ENCODE results near the gene C13orf46. TPM values are rescaled to one million over a fixed set of nuclear protein-coding genes. Genes with fewer than 3 reads are reported as not detected.
A peak's percentile ranks its signal among the peaks of the same experiment; 100 is the strongest.

The C13orf46 gene
- total and polyA plus RNA-seq, 2 of the 8 experiments (the other 6 are each of a cell fraction or from before 2014, with no cell fraction given), result 0.23 to 0.28 TPM

DNA sequence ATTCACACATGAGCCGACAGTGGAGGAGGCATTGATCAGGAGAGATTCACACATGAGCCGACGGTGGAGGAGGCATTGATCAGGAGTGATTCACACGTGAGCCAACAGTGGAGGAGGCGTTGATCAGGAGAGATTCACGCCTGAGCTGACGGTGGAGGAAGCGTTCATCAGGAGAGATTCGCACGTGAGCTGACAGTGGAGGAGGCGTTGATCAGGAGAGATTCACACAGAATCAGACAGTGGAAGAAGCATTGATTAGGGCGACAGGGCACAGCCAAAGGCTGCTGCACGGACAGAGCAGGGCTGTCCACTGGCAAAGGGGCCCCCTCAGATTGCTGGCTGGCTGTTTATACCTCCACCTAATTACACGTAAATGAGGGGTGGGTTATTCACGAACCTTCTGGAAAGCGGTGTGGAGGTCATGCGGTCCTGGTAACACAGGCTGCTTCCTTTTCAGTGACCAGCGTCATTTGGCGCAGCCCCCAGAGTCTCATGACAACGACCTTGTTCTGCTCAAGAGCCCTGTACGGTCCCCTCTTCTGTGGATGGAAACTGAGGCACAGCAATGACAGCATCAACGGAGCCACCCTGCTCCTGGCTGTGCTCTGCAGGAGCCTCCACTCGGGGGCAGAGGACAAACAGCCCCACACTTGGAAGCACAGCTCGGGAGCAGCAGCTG lies 59.4 kb downstream of the C13orf46 start:
- no peaks in the 10 kb centered on the region for H3K9me3 ChIP-seq (ENCODE audit: insufficient read depth in 2 of 2, low read depth in 1 of 2, low read length in 1 of 2)
- H2BK20ac ChIP-seq (ENCODE audit: low read length), result no peak overlapping the region
- H2AK5ac ChIP-seq (ENCODE audit: low read depth, low read length), result 0 out of 2 replicates have a peak overlapping the region, but pooled peaks have one; percentile 39
- no peak overlapping the region for H2BK120ac ChIP-seq (replicated peaks; ENCODE audit: low read depth, low read length)
- DNase-seq (ENCODE audit: low read depth in 1 of 2, low spot score in 2 of 2) (no peak), FAIRE-seq (no peak)
- no peak overlapping the region for H3K9ac ChIP-seq (replicated peaks in 1 of 4; ENCODE audit: extremely low read depth in 1 of 4, low read depth in 3 of 4, low read length in 3 of 4)
- 91% methylated on average over 24 of the region's 24 CpGs; no CpG with 5 or more reads in 1 of the 2 experiments for WGBS, 2 experiments (ENCODE audit: extremely low coverage in 1 of 2, insufficient coverage in 1 of 2, insufficient read length in 1 of 2, insufficient replicate concordance in 2 of 2, low coverage in 1 of 2, low lambda C conversion rate in 2 of 2, missing lambda C conversion rate in 1 of 2)
- H2BK12ac ChIP-seq (ENCODE audit: low read depth, low read length), result no peak overlapping the region
- H2BK15ac ChIP-seq (ENCODE audit: low read length), result no peak overlapping the region
- no peak overlapping the region for H3K4me2 ChIP-seq (ENCODE audit: insufficient read depth in 1 of 2, low read depth in 2 of 2, low read length in 2 of 2)
- H3K4me3 ChIP-seq (ENCODE audit: extremely low read depth in 1 of 4, insufficient read depth in 2 of 4, low read depth in 3 of 4, low read length in 4 of 4), result no peak overlapping the region
- H3K79me1 ChIP-seq (ENCODE audit: low read depth, low read length), result no peaks in the 10 kb centered on the region
- no peaks in the 10 kb centered on the region for H3K23me2 ChIP-seq (ENCODE audit: low read depth, low read length)
- no peak overlapping the region for H3K4ac ChIP-seq (replicated peaks; ENCODE audit: insufficient read length, low read depth, low read length)
- no peak overlapping the region for H2AFZ ChIP-seq (ENCODE audit: low read length)
- H4K91ac ChIP-seq (replicated peaks; ENCODE audit: insufficient read length, low read length), result no peak overlapping the region
- no peak overlapping the region for H4K5ac ChIP-seq (ENCODE audit: insufficient read length, low read depth, low read length)
- no peak overlapping the region for H4K8ac ChIP-seq (ENCODE audit: extremely low read depth, insufficient read depth, low read length)
- ChIA-PET POLR2A (ENCODE audit: partially characterized antibody) (no interaction called here), CTCF (ENCODE audit: partially characterized antibody) (interaction anchor here (1.2 to 1.4 kb wide), 4 partner anchors 10 to 173 kb away, joined by 4 to 5 read pairs (median 4); no protein-coding TSS in a partner anchor)
- no peaks in the 10 kb centered on the region for H3K79me2 ChIP-seq (ENCODE audit: control insufficient read depth in 1 of 2, insufficient read depth in 2 of 2, low read length in 2 of 2)
- no peak overlapping the region for H3K56ac ChIP-seq (replicated peaks; ENCODE audit: insufficient read length, low read depth, low read length)
- H3K4me1 ChIP-seq (replicated peaks in 1 of 4; ENCODE audit: control insufficient read depth in 3 of 4, insufficient read depth in 4 of 4, low read length in 3 of 4), result no peaks in the 10 kb centered on the region
- H3K36me3 ChIP-seq (ENCODE audit: control insufficient read depth in 2 of 4, insufficient read depth in 4 of 4, low read length in 3 of 4), result no peaks in the 10 kb centered on the region
- H2BK5ac ChIP-seq (ENCODE audit: low read depth, low read length), result no peak overlapping the region
- H3K23ac ChIP-seq (ENCODE audit: insufficient read length), result no peak overlapping the region
- H4K20me1 ChIP-seq (replicated peaks in 1 of 2; ENCODE audit: control insufficient read depth in 1 of 2, insufficient read depth in 2 of 2, low read length in 2 of 2), result no peaks in the 10 kb centered on the region
- no peak overlapping the region for H3K27ac ChIP-seq (ENCODE audit: low read depth, low read length)
- peaks cover 0 to 5% (median 0%) of the 10 kb centered on the region in 4 experiments; a peak in 1 of 7 replicates for H3K27me3 ChIP-seq (replicated peaks in 1 of 4; ENCODE audit: control insufficient read depth in 3 of 4, extremely low read depth in 1 of 4, insufficient read depth in 3 of 4, low read length in 3 of 4)
- no peak overlapping the region for H3K14ac ChIP-seq (ENCODE audit: insufficient read length)
- no peak overlapping the region for H3K18ac ChIP-seq (ENCODE audit: extremely low read depth, low read length)
- TF ChIP-seq SUZ12 (IDR thresholded peaks at IDR 0.05; ENCODE audit: low read length) (no peak), E2F6 (IDR thresholded peaks at IDR 0.05) (no peak), NRF1 (IDR thresholded peaks at IDR 0.05; ENCODE audit: low read depth, low read length) (no peak), ATF3 (IDR thresholded peaks at IDR 0.05; ENCODE audit: insufficient read depth, low read depth, low read length) (no peak), SP1 (IDR thresholded peaks at IDR 0.05; ENCODE audit: low read depth, low read length) (no peak), ZNF274 (IDR thresholded peaks at IDR 0.05; ENCODE audit: borderline replicate concordance, extremely low read depth, low read length) (no peak), EGR1 (IDR thresholded peaks at IDR 0.05; ENCODE audit: borderline replicate concordance, low read depth, low read length) (no peak), CHD2 (IDR thresholded peaks at IDR 0.05; ENCODE audit: low read length) (no peak), RAD21 (IDR thresholded peaks at IDR 0.05 in 1 of 2, conservative IDR thresholded peaks at IDR 0.05 in 1 of 2; ENCODE audit: low read depth in 2 of 2, low read length in 2 of 2) (no peak), CBX8 (IDR thresholded peaks at IDR 0.05; ENCODE audit: borderline replicate concordance, low read depth, low read length) (no peak), NANOG (IDR thresholded peaks at IDR 0.05; ENCODE audit: insufficient read depth, low read depth, low read length, poor library complexity, severe bottlenecking) (no peak)

Measured in H1 (cell line).